ENCODE data around the gene NAA40.

GRCh38 chr11:63997104-63997700 lies 58.4 kb downstream of the NAA40 start:
- TF ChIP-seq CTCF (conservative IDR thresholded peaks at IDR 0.05; ENCODE audit: low read depth in 2 of 2) (no peak), POLR2AphosphoS5 (IDR thresholded peaks at IDR 0.05; ENCODE audit: low read depth) (no peak), CREB1 (CRISPR knock-in tag; IDR thresholded peaks at IDR 0.05; ENCODE audit: low read depth) (no peak), STAT1 (IDR thresholded peaks at IDR 0.05; ENCODE audit: unreplicated experiment) (no peak), EZH2 (IDR thresholded peaks at IDR 0.05; ENCODE audit: low read depth, unreplicated experiment) (no peak), REST (IDR thresholded peaks at IDR 0.05; ENCODE audit: unreplicated experiment) (no peak), EZH2phosphoT487 (IDR thresholded peaks at IDR 0.05; ENCODE audit: unreplicated experiment) (no peak)

Measured in GM23338 (cell line).